Right lobe of liver (tissue), 4 donors: ENCODE measurements around the gene PER2.

ENCODE experiments used
- CTCF ChIP-seq, 4 donors: fragments of 200-600 bp in 3 of 4; fragments of 450-650 bp in 1 of 4; IDR thresholded peaks; one replicate each; pipeline versions ENCODE4 v1.5.1 to v1.8.0; 2016 to 2022; ENCODE audit warnings: antibody characterized with exemption in 4 of 4, mild to moderate bottlenecking in 2 of 4
- POLR2A ChIP-seq: fragments of 450-650 bp; IDR thresholded peaks from one replicate; pipeline ENCODE4 v1.6.1; 2017; ENCODE audit warnings: antibody characterized with exemption, mild to moderate bottlenecking
- donor health status: DM: no; HTN: no; CAD: no.
- donor health status: DM: no; HTN: no; CAD: no.
- donor health status: DM: no; HTN: yes; CAD: no.

- TF ChIP-seq CTCF (IDR thresholded peaks at IDR 0.05), result no peak
- no peak for TF ChIP-seq POLR2A
Observed at GRCh38 chr2:238290091-238290509, 1.7 kb upstream of the PER2 start.
